Measurements from ENCODE around the gene HS1BP3.

HS1BP3 gene

DNA sequence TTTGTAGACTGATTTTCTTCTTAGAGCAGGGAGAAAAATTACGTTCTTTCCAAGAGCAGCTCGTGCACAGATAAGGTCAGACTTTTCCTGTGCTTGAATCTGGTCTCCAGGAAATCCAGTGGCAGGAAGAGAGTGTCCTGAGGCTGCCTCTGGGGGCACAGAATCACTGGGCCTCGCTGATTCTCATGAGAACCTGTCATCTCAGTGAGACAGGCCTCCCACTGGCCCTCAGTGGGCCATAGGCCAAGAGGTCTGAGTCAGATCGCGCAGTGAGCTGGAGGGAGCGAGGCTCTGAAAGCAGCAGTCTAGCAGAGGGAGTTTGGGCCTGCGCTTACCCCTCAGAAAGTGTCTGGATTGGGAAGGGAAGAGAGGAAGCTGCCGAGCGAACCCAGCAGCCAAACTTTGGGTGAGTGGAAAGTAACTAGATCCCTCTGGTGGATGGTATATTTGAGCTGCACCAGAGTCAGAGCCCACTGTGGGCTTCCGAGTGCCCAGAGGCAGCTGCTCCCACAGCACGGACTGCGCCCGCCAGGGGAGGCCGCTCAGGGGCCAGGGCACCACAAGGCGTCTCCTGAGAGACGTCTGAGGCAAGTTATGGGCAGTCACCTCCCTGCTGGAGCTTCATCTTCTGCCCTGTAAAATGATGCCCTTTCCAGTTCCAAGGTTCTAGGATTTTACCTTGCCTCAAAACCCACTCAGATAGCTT is 24.2 kb upstream of the HS1BP3 start:
- DNase-seq (ENCODE audit: low read depth in 1 of 2, low spot score in 1 of 2), result no peak

DNA sequence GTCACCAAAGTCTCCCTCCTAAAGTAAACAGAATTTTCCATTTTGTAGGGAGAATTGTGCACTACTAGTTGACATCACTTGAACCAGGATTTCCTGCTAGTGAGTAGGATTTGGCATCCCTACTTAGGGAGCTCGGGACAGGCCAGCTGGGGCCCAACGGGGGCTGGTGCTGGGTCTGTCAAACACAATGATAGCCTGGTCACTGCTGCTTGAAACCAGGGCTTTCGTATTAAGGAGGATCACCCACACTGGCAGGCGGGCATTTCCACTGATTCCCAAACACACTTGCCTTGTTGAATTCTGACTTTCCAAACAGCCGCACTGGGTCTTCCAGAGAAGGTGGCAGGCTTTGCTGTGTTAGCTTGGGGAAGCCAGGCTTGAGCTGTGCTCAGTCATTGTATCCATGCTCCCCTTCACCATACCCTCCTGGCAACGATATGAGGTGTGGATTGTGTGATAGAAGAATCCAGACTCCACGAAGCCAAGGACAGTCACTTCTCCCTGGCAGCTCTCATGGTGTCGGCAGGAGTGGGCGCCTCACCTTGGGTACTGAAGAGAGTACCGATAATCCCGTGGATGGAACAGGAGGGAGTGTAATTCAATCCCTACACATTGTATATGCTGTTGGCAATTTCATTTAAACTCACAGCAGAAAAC is 23.5 kb upstream of the HS1BP3 start:
- no peak for DNase-seq (ENCODE audit: low read depth in 1 of 2, low spot score in 1 of 2)

DNA sequence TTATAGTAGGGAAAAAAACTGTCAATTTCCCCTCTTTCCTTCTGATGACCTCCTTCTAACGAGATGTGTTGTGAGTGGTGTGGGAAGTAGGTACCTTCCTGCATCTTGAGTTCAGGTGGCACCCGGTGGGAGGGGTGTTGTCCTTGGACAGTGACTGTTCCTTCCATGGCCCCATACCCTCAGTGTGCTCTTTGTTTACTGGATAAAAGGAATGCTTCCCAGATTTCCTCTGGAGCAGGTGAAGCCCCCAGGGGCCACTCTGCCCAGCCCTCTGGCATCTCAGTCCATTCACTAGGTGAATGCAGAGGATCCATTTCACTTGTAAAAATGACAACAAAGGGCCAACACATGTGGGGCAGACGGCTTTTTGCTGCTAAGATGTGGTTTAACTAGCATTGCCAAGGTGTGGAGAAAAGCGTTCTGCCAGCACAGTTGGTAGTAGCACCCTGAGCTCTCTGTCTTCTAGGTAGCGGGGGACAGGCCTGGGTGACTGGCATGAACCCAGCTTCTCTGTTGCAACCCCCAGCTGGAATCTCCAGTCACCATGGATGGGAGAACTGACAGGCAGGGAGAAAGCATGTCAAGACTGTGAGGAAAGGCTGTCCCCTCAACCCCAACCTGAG is 22.9 kb upstream of the HS1BP3 start:
- DNase-seq (ENCODE audit: low read depth in 1 of 2, low spot score in 1 of 2), result no peak

- no peak for DNase-seq (ENCODE audit: low read depth in 1 of 2, low spot score in 1 of 2)
Measured at GRCh38 chr2:20672201-20672951, 21.5 kb upstream of the HS1BP3 start.

GRCh38 chr2:20671736-20672080 is 20.8 kb upstream of the HS1BP3 start:
- DNase-seq (ENCODE audit: low read depth in 1 of 2, low spot score in 1 of 2), result no peak

GRCh38 chr2:20671036-20671735 is 20.3 kb upstream of the HS1BP3 start:
- no peak for DNase-seq (ENCODE audit: low read depth in 1 of 2, low spot score in 1 of 2)

GRCh38 chr2:20670315-20671035 is 19.6 kb upstream of the HS1BP3 start:
- DNase-seq (ENCODE audit: low read depth in 1 of 2, low spot score in 1 of 2), result no peak

GRCh38 chr2:20669562-20670314 is 18.8 kb upstream of the HS1BP3 start:
- no peak for DNase-seq (ENCODE audit: low read depth in 1 of 2, low spot score in 1 of 2)

GRCh38 chr2:20668871-20669475 is 18.1 kb upstream of the HS1BP3 start:
- no peak for DNase-seq (ENCODE audit: low read depth in 1 of 2, low spot score in 1 of 2)

DNA sequence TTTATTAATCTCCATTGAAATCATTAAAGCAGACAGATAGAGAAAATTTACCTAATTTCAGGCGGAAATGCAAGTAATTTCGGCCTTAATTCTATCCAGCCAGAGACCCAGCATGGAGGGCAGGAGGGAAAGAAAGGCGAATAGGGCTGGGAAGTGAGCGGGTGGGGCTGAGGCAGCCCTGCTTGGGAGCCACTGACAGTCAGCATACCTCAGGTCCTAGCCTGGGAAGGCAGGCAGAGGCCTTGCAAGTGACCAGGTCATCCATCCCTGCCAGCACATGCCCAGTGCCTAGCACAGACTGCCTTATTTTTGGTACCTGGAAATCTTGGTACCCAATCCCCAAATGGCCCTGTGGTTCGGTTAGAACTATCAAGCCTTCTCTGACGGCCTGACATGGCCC is 17.6 kb upstream of the HS1BP3 start:
- no peak for DNase-seq (ENCODE audit: low read depth in 1 of 2, low spot score in 1 of 2)

DNA sequence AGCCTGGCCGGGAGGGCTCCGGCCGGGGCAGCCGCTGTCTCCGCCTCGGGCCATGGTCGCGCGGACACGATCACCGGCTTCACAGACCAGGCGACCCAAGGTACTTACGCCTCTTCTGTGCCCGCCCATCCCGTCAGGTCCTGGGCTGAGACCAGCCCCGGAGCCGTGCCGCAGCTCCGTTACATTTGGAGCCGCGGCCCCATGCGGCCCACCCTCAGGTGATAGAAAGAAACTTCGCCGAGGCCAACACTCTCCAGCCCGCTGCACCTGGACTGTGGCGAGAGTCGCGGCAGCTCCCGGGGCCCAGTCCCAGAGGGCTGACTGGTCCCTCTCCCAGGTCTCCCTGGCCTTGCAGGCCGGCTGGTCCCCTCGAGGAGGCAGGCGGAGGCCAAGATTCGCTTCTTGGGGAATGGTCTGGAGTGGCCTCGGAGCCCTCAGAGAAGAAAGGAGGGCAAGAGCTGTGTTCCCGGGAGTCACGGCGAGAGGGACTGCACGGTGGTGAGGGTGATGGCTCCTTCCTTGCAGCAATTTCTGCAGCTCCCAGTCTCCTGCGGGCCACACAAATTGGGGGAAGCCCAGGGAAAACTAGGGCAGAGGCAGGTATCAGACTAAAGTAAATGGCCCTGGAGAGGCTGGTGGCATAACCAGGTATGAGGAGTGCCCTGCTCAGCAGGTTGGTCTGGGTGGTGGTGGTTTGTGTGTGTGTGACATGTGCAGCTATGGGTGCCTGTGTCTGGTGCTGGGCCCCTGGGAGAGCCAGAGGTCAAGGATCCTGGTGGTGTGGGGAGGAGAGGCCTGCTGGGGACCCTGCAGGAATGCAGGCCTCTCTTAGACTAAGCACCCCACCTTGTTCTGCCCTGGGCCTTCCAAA is 16.9 kb upstream of the HS1BP3 start:
- no peak for DNase-seq (ENCODE audit: low read depth in 1 of 2, low spot score in 1 of 2)

- DNase-seq (ENCODE audit: low read depth in 1 of 2, low spot score in 1 of 2), result no peak
Measured at GRCh38 chr2:20667151-20667530, 16.2 kb upstream of the HS1BP3 start.

- no peak for DNase-seq (ENCODE audit: low read depth in 1 of 2, low spot score in 1 of 2)
Measured at GRCh38 chr2:20666304-20667150, 15.6 kb upstream of the HS1BP3 start, which contains the start of gene GDF7. TSS of gene GDF7 (plus strand) at chr2:20667144. CDS start at chr2:20667240, 96 bp downstream.

DNA sequence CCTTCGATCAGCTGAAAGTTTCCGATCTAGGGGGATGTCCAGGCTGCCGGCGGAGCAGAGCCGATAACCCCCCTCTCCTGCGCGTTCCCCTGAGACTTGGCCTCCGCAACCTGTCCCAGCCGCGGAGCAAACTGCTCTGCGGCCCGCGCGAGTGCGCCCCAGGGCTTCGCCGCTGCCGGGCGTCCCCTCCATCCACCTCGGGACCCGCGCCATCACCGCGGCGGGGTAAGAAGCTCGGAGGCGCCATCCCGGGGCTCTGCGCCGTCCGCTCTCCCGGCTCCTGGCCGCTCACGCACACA is 15.1 kb upstream of the HS1BP3 start:
- no peak for DNase-seq (ENCODE audit: low read depth in 1 of 2, low spot score in 1 of 2)

- no peak for DNase-seq (ENCODE audit: low read depth in 1 of 2, low spot score in 1 of 2)
Measured at GRCh38 chr2:20665243-20666004, 14.5 kb upstream of the HS1BP3 start.

DNA sequence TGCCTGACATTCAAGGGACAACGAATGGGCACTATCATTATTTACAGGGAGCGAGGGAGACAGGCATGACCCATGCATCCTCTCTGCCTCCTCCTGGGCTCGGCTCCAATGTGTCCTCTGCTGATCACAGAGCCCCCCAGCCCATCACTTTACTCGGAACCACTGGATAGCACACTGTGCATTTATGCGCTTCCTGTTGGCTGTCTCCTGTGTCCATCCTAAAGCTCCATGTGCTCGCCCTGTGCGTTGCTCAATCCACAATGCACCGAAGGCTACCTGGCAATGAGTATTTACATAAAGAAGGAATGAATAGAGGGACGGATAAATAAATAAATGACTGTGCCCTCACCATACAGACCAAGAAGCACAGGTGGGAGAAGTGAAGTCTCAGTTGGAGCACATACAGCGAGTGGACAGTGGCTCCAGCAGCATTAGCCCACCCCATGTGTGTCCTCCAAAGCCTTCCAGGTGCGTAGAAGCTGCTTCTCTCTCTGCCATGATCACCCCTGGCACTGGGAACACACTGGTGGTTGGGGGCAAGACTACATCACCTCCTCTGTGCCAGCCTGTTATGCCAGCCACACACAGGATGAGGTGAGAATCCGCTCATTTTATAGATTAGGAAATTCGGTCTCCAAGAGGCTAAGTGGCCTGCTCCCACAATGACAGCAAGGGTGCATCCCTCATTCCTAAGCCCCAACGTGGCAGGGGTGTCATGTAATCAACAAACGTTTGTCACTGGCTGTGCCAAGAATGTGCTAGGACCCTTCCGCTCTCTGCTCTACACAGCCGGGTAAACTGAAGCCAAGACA is 13.7 kb upstream of the HS1BP3 start:
- DNase-seq (ENCODE audit: low read depth in 1 of 2, low spot score in 1 of 2), result no peak

Data from stimulated activated CD4-positive, alpha-beta T cell treated with anti-CD3 and anti-CD28 coated beads, Interleukin-15, amount 100 ng/mL, for 1 hour (primary cell).